Upper lobe of left lung (tissue), 4 donors: ENCODE measurements around the gene WNK1.

ENCODE experiments used
- CTCF ChIP-seq, 6 experiments: fragments of 450-650 bp in 4 of 6; fragments of 200-600 bp in 2 of 6; sonication (generic) in 2 of 6; IDR thresholded peaks; one replicate each; pipeline ENCODE4 v1.5.1; 2016 to 2019; ENCODE audit warnings: antibody characterized with exemption in 6 of 6
- POLR2AphosphoS5 ChIP-seq, 2 donors: sonication (generic); formaldehyde crosslinking; IDR thresholded peaks; one replicate each; pipeline ENCODE4 v1.5.1; 2017; ENCODE audit warnings: antibody characterized with exemption in 2 of 2

GRCh38 chr12:820336-820735 is 68.0 kb downstream of the WNK1 start:
- TF ChIP-seq POLR2AphosphoS5 (IDR thresholded peaks at IDR 0.05): no peak
- no peak for TF ChIP-seq CTCF (IDR thresholded peaks at IDR 0.05)
